Measurements from ENCODE around the gene TMC1.

Gene TMC1

GRCh38 chr9:72685911-72686310 is 164.5 kb downstream of the TMC1 start:
- no peak for DNase-seq

DNA sequence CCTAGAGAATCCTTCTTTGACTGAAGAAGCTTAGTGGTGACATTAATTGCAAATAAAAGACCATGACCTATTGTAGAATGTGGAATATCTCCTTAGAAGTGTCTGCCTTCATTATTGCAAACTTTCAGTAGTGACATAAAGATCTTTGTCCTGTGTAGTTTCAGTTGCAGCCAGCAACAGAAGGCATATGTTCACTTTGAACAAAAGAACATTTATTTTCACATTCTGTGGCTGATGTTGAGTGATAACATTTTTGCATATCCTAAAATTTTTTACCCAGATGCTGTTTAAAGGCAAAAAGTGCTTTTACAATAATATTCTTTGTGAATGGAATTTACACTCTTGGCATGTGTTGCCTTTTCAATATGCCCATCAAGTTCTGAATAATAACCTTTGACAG is 165.9 kb downstream of the TMC1 start:
- no peak for DNase-seq

DNA sequence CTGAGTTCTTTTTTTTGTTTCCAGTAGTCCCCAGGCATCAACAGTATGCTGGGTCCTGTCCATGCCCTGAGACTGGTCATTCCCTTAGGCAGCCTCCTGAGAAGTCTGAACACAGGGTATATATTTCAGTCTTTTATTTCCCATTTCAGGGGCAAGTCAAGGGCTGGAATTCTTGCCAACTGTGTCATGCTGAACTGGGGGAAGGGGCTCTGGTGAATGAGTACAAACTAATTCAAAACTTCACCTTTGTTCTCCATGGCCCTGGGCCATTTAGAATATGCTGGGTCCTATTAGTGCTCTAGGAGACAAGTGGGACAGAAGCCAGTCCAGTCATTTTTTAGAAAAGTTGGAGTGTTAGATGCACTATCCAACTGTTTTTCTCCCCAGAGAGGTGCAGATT is 170.3 kb downstream of the TMC1 start:
- no peak for DNase-seq

GRCh38 chr9:72695365-72695764 is 174.0 kb downstream of the TMC1 start:
- DNase-seq = no peak

DNA sequence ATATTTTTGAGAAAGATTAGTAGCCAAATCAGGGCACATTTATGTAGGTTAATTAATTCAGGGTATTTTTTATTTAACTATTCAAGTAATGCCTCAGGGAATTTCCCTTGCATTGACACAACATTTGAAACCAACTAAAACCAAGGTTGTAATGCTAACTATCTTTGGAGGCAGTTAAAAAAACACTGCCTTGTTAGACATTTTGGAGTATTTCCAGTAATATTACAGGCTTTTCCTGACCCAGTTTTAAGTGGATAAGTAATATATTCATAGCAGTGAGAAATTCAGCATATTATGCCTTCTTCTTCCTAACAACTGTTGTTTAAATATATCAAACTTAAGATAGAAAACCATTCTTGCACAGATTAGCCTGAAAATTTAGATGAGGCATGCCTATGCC is 175.1 kb downstream of the TMC1 start:
- DNase-seq = no peak

DNA sequence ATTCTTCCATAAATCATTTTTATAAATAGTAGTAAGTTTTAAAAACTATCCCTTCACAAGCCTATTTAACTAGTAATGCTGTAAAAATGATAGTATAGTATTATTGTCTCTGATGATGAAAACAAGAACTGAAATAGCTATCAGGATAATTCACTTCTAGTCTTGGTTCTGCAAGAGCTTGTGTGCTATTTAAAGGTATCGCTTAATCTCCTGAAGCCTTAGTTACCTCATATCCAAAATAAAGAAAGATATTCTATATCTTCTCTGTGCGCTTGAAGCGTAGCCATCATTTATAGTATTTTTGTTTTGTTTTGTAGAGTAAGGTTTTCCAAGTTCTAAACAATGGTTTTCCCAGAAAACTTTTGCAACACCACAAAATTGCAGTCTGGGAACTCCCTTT is 180.1 kb downstream of the TMC1 start:
- no peak for DNase-seq

- no peak for DNase-seq
Measured at GRCh38 chr9:72703574-72703973, 182.2 kb downstream of the TMC1 start.

DNA sequence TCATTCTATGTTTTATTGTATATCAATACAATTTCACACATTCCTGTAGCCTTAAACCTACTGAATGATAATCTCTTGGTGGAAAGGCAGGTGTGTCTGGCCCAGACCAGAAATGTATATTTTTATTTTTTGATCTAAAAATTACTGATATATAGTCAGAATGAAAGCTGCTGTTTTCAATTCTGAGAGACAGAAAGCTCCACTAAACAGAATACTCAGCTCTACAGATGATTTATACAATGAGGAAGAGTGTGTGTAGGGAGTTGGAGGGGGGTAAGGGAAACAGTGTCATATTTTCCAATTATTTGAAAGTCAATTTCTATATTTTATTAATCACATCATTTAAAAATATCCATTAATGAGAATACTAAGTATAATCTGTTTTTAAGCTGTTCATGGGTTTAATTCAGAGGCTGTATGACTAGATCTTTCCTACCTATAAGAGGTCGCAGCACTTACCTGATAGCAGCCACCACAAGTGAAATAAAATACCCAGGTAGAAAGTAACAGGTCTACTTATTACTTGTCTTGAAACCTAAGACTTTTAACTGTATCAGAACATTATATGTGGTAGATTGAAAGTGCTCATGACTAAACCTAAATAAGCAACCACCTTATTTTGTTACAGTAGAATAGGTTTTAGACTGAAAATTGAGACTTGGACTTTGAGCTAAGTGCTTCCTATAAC is 183.4 kb downstream of the TMC1 start:
- DNase-seq = no peak

GRCh38 chr9:72718503-72718902 is 197.1 kb downstream of the TMC1 start:
- peak; percentile 16 for DNase-seq

DNA sequence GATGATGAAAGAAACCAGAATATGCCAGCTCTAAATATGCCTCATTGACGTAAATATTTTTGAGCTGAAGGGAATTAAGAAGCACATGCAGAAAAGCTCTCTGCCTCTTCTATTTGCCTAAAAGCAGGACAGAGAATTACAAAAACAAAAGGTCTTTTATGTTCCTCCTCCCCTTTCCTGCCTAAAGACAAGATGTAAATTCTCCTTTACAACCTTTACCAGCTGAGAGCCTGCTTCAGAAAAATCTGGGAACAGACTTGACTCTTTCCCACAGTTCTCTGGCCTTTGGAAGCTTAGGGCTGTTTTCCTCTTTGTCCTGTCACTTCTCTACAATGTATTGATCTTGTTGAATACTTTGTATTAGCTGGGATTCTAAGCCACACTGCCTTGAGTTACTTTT is 199.7 kb downstream of the TMC1 start:
- no peak for DNase-seq

DNA sequence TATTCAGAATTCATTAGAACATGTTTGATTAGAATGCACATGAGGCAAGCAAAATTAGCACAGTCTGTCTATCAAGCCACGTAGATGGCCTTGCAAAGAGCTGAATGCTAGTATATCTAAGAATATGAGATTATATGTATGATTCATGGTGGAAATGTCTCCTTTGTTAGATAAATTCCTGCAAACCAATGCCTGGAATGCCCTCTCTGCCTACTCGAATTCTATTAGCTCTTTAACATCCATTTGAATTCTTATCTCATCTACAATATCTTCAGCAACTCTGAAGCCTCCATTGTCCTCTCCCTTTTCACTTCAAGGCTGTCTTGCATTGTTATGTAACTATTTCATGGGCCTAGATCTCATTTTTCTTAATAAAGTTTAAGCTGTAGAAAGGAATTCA is 205.5 kb downstream of the TMC1 start:
- no peak for DNase-seq

DNA sequence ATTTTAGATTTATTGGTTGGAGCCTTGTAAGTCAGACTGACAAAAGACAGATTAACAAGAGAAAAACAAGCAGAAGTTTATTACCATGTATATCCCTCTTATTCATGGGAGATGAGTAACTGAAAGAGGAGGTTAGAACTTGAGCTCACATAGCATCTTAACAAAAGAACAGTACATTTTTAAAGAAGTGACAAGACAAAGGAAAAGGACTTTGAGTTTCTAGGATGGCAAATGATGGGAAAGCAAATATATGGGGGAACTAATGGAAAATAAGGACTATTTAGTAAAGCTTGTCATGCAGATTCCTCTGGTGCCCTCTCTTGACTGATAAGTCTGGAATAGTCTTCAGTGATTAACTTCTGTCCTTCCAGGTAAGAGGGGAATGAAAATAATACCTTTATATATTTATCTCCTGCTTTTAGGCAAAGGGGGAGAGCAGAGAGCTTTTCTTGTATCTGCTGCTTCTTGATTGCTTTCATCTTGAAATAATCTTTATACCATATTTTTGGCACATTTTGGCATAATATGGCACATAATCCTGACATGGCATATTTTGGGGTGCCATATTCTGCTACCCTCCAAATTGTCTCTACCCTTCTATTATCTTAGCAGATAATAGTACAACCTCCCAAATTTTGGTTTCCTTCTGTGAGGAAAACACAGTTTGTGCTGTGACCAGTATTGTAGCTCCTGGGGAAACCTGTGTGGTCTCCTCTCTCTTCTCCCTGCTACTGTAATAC is 206.8 kb downstream of the TMC1 start:
- DNase-seq = no peak

- no peak for DNase-seq
Measured at GRCh38 chr9:72733895-72734294, 212.5 kb downstream of the TMC1 start.

DNA sequence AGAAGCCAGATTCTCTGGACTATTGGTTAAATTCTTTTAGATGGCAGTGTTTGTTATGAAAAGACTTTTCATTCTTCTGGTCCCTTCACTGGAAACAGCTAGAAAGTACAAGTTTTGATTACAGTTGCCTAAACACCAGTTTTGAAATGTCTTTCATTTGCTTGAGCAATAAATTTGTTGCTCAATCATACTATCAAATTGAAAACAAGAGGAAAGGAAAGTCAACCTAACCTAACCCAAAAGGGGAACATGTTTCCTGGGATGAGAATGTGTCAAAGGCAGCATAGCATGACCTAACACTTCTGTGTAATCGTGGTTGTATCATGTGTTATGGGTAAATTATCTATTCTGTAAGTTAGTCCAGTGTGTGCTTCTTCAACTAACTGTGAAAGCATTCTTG is 213.2 kb downstream of the TMC1 start:
- DNase-seq = no peak

DNA sequence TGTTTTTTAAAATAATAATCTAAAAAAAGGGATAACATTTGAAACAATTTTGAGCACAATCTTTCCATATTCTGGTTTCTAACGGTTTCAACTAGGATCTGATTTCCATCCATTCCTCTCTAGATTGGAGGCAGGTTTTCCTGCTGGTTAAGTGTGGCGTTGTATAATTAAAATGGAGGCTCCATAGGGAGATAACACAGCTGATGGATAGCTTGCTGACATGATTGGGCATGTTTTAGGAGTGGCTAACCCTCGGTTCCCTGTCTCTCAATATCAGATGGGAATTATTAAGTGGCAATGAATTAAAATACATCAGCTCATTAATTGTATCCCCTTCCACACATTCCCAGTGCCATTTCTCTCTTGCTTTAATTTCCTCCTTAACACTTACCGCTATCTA is 222.4 kb downstream of the TMC1 start:
- DNase-seq = no peak

- no peak for DNase-seq
Measured at GRCh38 chr9:72749276-72749675, 227.9 kb downstream of the TMC1 start.

GRCh38 chr9:72751541-72751940 is 230.1 kb downstream of the TMC1 start:
- no peak for DNase-seq

- peak; percentile 9 for DNase-seq
Measured at GRCh38 chr9:72753266-72753893, 232.0 kb downstream of the TMC1 start.

DNA sequence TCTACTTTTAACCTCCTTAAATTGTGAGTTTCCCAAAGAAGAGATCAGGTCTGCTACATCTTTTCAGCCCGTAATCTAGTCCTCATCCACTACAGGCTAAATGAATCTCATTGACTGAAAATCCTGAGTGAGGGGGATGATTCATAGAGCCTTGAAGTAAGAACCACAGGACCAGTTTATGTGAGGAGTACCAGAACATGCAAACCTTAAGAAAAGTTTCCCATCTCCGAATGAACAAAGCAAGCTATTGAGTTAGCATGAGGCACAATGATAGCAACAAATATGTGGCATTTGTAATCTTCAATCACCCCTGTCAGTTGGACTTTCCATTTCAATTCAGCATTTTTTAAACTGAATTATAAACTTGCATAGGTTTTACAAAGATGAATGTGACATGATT is 234.4 kb downstream of the TMC1 start:
- no peak for DNase-seq

GRCh38 chr9:72758944-72759343 is 237.5 kb downstream of the TMC1 start:
- DNase-seq = no peak

GRCh38 chr9:72763022-72763421 is 241.6 kb downstream of the TMC1 start:
- no peak for DNase-seq

DNA sequence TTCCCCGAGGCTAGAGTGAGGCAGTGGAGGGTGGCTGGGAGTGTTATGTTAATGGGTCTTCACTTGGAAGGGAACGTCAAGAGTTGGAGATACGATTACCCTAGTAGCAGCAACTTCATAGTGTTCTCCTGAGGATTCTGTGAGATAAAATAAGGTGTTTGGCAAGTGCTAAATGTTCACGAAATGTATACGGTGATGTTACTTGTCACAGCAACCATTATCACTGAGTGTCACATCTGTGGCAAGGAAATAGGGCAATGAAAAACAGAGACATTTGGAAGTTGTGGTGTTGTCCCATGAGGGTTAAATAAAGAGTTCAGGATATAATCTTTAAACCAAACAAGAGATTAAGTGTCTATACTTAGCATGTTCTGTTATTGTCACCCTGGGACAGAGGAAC is 248.1 kb downstream of the TMC1 start:
- no peak for DNase-seq

DNA sequence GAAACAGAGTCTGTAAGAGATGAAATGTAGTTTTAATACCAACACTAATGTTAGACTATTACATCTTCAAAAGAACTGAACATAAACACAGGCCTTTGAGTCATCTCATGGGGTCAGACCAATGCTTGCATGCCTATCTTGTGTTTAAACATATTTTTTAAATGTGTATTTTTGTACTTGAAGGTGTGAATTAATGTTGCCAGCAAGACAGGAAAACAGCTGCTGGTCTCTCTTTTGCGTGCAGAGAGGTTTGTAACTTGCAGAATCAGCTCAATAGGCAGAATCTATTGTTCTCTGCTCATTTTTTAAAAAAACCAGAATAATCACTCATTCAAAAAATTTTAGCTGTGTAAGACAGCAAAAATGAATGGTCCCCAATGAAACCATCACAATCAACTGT is 251.3 kb downstream of the TMC1 start:
- no peak for DNase-seq

DNA sequence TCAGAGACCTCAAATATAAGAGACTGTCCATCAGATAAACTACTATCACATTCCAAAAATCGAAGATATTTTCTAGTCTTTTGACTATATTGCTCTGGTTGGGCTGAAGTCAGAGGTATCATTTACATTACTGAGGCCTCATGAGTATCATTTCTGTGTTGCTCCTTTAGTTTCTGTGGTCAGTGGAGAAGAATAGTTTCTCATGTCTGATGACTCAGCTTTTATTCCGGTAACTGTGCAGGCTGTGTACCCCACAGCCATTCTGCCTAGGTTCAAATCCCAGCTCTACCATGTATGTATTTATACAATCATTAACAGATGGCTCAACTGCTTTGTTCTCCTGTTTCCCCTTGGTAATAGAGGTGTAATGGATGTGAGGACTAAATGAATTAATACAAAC is 252.2 kb downstream of the TMC1 start:
- DNase-seq = no peak
